GM19025 (cell line): ENCODE data around the gene XBP1.
"Not testable (repeated sequence)": the region's sequence is repeated elsewhere in the genome, so short reads cannot be mapped to it uniquely, and the experiment has no call there.

Source experiments
- ATAC-seq: cut with Tn5 transposase; IDR thresholded peaks from one replicate; pipeline ENCODE4 v1.9.1; 2021; ENCODE audit warnings: mild to moderate bottlenecking, low read depth, moderate library complexity; ENCODE audit not compliant: unreplicated experiment

XBP1 gene

GRCh38 chr22:28793976-28794584 lies 6.3 kb downstream of the XBP1 start:
- ATAC-seq, result no peak

- ATAC-seq, result no peak
Observed at GRCh38 chr22:28792491-28793383, 7.6 kb downstream of the XBP1 start.

- ATAC-seq, result no peak
Observed at GRCh38 chr22:28791841-28792490, 8.4 kb downstream of the XBP1 start.

GRCh38 chr22:28791124-28791523 lies 9.2 kb downstream of the XBP1 start:
- ATAC-seq, result no peak

GRCh38 chr22:28788601-28789000 lies 11.8 kb downstream of the XBP1 start:
- no peak for ATAC-seq

GRCh38 chr22:28783786-28784671 lies 16.3 kb downstream of the XBP1 start:
- no peak for ATAC-seq

- no peak for ATAC-seq
Observed at GRCh38 chr22:28780296-28780695, 20.1 kb downstream of the XBP1 start.

GRCh38 chr22:28779833-28780232 lies 20.5 kb downstream of the XBP1 start:
- no peak for ATAC-seq

GRCh38 chr22:28774378-28774777 lies 26.0 kb downstream of the XBP1 start:
- no peak for ATAC-seq

- no peak for ATAC-seq
Observed at GRCh38 chr22:28773461-28773867, 26.9 kb downstream of the XBP1 start.

GRCh38 chr22:28772633-28773460 lies 27.5 kb downstream of the XBP1 start, which contains the start of gene CCDC117:
Gene CCDC117 (plus strand): TSS chr22:28772695. CDS start chr22:28772850, 155 bp downstream.
- peak; percentile 87 for ATAC-seq

GRCh38 chr22:28771195-28771791 lies 29.1 kb downstream of the XBP1 start:
- ATAC-seq, result no peak

GRCh38 chr22:28769394-28770085 lies 30.8 kb downstream of the XBP1 start:
- ATAC-seq, result no peak

GRCh38 chr22:28768701-28769393 lies 31.5 kb downstream of the XBP1 start:
- ATAC-seq, result no peak

- no peak for ATAC-seq
Observed at GRCh38 chr22:28766628-28767027, 33.7 kb downstream of the XBP1 start.

GRCh38 chr22:28762000-28762399 lies 38.4 kb downstream of the XBP1 start:
- ATAC-seq, result not testable (repeated sequence)

GRCh38 chr22:28761449-28761755 lies 39.0 kb downstream of the XBP1 start:
- ATAC-seq, result no peak
